H4 (cell line): ENCODE results near the gene CLEC1B. TPM values are rescaled to one million over a fixed set of nuclear protein-coding genes. Genes with fewer than 3 reads are reported as not detected.
"Not testable (repeated sequence)": the region's sequence is repeated elsewhere in the genome, so short reads cannot be mapped to it uniquely, and the experiment has no call there.

Source experiments
- DNase-seq: peaks from one replicate; pipeline ENCODE4 v3.0.0-alpha.2; 2015; ENCODE audit warnings: low spot score
- total RNA-seq: library from RNA; depleted of rRNA; stranded (reverse); fragments of >200 nt; shearing (Covaris generic); gene quantifications from 2 replicates; pipeline ENCODE4 v1.2.3, GENCODE V29; 2014; rRNA removed

The CLEC1B gene
- total RNA-seq, 1 experiment from 2014 or later = not detected

GRCh38 chr12:9974731-9975130 is 24.2 kb downstream of the CLEC1B start:
- not testable (repeated sequence) for DNase-seq

- no peak for DNase-seq
Measured at GRCh38 chr12:9973949-9974348, 25.0 kb downstream of the CLEC1B start.

- no peak for DNase-seq
Measured at GRCh38 chr12:9971181-9971580, 27.7 kb downstream of the CLEC1B start, which contains the start of gene CLEC12A. Gene CLEC12A, plus strand, starts transcription at chr12:9971409. Its CDS starts 188 bp downstream, at chr12:9971597.

DNA sequence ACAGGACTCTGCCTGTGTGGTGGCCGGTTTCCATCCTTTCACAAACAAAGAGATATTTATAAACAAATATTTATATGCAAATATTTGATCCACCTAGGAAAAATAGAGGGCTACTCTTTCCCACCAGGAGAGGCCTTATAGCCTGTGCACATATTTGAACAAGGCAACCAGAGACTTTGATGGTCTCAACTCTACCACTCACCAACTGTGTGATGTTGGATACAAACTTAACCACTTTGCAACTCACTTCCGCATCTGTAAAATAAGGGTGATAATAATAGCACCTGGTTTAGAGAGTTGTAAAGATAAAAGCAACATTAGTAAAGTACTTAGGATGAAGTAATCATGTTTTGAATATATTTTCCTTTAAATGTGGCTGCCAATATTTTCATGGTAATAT is 29.2 kb downstream of the CLEC1B start:
- DNase-seq = no peak

DNA sequence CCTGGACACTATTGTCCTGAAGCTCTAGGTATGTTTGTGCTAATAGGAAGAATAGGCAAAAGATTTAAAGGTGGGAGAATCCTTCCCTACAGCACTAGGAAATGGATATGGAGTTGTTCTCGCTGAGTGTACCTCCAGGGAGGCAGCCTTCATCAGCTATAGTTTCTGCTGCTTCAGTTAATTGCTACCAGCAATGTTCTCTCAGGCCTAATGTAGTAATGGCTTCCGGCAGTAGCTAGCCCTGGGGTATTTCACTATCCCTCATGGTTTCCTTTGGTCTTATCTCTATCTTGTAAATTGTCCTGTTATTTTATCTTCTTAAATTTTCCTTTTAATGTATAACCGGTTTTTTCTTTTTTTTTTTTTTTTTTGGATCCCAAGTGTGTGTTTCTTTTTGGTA is 37.0 kb downstream of the CLEC1B start:
- DNase-seq = no peak

- DNase-seq = no peak
Measured at GRCh38 chr12:9961106-9961505, 37.8 kb downstream of the CLEC1B start.

DNA sequence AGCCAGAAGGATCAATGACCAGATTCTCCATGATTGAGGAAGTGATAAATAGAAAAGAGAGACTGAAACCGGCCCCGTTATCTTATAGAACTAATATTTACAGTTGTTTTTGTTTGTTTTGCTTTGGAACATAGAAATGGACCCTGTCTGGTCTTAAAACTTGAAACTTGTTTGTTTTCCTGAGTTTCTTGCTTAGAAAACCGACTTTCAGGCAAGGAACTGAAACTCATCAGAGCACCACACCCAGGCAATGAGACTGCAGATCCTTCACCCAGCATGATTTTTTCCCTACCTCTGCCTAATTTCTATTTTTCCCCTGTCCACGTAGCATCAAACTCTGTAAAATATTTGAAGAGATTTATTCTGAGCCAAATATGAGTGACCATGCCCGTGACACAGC is 38.3 kb downstream of the CLEC1B start:
- DNase-seq = no peak

GRCh38 chr12:9957834-9958233 is 41.1 kb downstream of the CLEC1B start:
- no peak for DNase-seq

DNA sequence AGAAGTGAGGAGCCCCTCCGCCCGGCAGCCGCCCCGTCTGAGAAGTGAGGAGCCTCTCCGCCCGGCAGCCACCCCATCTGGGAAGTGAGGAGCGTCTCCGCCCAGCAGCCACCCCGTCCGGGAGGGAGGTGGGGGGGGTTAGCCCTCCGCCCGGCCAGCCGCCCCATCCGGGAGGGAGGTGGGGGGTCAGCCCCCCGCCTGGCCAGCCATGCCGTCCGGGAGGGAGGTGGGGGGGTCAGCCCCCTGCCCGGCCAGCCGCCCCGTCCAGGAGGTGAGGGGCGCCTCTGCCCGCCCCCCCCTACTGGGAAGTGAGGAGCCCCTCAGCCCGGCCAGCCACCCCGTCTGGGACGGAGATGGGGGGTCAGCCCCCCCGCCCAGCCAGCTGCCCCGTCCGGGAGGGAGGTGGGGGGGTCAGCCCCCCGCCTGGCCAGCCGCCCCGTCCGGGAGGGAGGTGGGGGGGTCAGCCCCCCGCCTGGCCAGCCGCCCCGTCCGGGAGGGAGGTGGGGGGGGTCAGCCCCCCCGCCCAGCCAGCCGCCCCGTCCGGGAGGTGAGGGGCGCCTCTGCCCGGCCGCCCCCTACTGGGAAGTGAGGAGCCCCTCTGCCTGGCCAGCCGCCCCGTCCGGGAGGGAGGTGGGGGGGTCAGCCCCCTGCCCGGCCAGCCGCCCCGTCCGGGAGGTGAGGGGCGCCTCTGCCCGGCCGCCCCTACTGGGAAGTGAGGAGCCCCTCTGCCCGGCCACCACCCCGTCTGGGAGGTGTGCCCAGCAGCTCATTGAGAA is 45.8 kb downstream of the CLEC1B start:
- not testable (repeated sequence) for DNase-seq

GRCh38 chr12:9951026-9951675 is 47.8 kb downstream of the CLEC1B start:
- no peak for DNase-seq

GRCh38 chr12:9948606-9949296 is 50.2 kb downstream of the CLEC1B start:
- no peak for DNase-seq

- no peak for DNase-seq
Measured at GRCh38 chr12:9947674-9948073, 51.2 kb downstream of the CLEC1B start.

DNA sequence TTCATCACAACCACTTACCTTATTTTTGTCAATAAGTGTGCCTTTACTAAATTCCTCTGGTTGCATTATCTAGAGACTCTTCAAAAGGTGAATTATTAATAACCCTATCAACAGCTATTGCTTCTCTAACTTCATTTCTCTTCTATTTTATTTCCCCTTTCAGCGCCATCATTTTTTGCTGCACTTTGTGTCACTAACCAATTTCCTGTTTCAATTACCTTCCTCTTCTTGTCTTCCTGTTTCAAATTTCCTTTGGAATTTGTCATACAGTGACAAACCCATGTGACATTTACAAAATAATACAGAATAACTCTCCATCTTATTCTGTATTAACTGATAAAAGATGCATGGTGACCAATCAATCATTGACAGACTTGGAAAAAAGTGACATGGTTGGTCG is 54.5 kb downstream of the CLEC1B start:
- no peak for DNase-seq

DNA sequence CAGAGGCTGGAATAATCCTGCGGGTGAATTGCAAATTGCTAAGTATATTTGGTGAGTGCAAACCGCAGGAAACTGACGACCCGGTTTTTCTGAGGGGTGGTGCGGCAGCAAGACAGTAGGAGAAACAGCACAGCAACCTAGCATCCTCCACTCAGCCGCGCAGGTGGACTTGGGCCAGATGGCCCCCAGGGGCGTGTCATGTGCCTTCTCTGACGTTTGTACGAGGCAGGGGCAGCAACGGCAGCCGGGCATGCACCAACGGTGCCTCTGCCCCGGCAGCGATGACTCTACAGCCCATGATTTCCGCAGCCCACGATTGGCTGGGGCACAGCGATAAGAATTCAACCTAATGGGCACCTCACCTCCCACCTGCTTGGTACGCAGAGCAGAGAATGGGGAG is 55.7 kb downstream of the CLEC1B start:
- DNase-seq = no peak

Other genes with a start within 250 kb of the CLEC1B start
- not detected in 2 replicates for gene CD69, start 238.2 kb downstream of the CLEC1B start, total RNA-seq
- 0.49 and 0.75 TPM in 2 replicates for gene KLRF1, start 171.6 kb downstream of the CLEC1B start, total RNA-seq
- gene CLEC2B, start 129.8 kb downstream of the CLEC1B start, total RNA-seq = 32.7 and 68.8 TPM in 2 replicates
- gene KLRF2, start 117.6 kb downstream of the CLEC1B start, total RNA-seq = not detected in 2 replicates
- gene CLEC2A, start 66.8 kb downstream of the CLEC1B start, total RNA-seq = not detected in 2 replicates
- not detected in 2 replicates for gene CLEC12A, start 27.7 kb downstream of the CLEC1B start, total RNA-seq
- not detected in 2 replicates for gene CLEC12B, start 11.5 kb upstream of the CLEC1B start, total RNA-seq
- gene CLEC9A, start 31.6 kb upstream of the CLEC1B start, total RNA-seq = not detected in 2 replicates
- 0.50 and 1.4 TPM in 2 replicates for gene CLEC1A, start 99.9 kb upstream of the CLEC1B start, total RNA-seq
- 0.87 and 2.0 TPM in 2 replicates for gene CLEC7A, start 131.1 kb upstream of the CLEC1B start, total RNA-seq
- 7.3 and 8.7 TPM in 2 replicates for gene OLR1, start 173.0 kb upstream of the CLEC1B start, total RNA-seq
- 0.10 and 1.5 TPM in 2 replicates for gene TMEM52B, start 179.9 kb upstream of the CLEC1B start, total RNA-seq
- gene GABARAPL1, start 213.8 kb upstream of the CLEC1B start, total RNA-seq = 73.5 and 75.5 TPM in 2 replicates